Subcutaneous adipose tissue (tissue), 4 donors: Measurements from ENCODE around the gene MRPL12. TPM values are rescaled to one million over a fixed set of nuclear protein-coding genes. Genes with fewer than 3 reads are reported as not detected.

ENCODE experiments used
- CTCF ChIP-seq: fragments of 450-650 bp; IDR thresholded peaks from one replicate; pipeline ENCODE4 v1.5.1; 2016; ENCODE audit warnings: low read depth, mild to moderate bottlenecking, control low read depth, antibody characterized with exemption, moderate library complexity
- total RNA-seq, 4 donors: library from RNA; depleted of rRNA; stranded (reverse); fragments of >200 nt; gene quantifications; one replicate each; pipeline ENCODE4 v1.1.0, GENCODE V29; 2016

Gene MRPL12
- total RNA-seq, 4 donors from 2014 or later, result 23.8 to 52.0 (median 29.0) TPM

DNA sequence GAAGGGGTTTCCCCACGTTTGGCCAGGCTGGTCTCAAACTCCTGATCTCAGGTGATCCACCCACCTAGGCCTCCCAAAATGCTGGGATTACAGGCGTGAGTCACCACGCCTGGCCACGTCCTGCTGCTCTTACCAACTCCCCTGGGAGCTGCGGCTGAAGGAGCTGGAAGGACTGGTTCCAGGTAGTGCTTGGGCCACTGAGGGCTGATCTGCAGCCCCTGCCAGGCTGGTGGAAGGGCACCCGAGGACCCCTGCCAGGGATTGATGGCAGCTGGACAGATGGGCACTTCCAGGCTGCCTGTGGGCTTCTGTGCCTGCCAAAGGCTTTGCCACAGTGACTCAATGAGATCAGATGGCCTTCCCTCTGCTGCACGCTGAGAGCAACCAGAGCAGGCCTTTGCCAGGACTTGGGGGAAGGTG is 39.1 kb upstream of the MRPL12 start:
- no peak for TF ChIP-seq CTCF

DNA sequence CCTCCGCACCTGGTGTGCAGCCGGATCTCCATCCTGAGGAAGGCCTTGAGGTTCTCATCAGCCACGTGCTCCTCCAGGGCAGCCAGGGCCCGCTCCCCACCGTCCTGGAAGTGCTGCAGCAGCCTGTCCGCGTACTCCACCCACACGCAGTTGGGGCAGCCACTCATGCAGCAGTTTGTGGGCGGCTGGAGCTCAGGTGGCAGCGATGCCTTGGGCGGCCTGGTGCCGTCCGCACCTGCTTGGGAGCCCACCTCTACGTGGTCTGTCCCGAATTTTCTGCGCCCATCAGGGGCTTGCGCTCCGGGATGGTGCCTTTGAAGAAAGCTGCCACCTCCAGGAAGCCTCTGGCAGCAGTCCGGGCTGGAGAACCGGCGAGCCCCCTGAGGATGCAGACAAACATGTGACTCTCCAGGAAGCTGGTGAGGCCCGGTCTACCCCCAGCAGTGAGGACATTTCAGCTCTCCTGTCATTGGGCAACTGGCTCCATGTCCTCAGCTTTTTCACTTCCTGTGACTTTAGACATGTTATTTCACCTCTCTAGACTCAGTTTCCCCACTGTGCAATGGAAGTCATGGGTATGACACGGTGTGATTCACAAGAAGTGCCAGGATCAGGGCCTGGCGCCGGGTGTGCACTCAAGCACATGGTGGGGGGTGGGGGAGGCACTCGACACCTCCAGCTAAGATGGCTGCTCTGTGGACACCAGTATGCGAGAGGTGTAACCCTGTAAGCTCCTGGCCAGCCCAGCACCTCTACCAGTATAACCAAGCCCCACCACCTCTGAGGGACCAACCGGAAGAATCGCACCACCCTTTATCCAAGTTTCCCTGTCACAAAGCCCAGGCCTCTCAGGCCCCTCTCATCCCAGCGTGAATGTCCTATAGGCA is 37.7 kb upstream of the MRPL12 start:
- no peak for TF ChIP-seq CTCF

DNA sequence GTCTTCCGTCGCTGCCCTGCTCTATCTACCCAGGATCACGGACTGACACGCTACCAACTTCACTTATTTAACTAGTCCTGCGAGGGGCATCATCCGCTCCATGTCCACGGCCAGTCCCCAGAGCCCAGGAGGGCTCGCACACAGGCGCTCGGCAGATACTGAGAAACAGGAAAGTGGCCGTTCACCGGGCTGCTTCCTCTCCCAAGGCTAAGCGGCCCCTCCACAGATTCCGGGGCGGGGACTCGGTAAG is 37.1 kb upstream of the MRPL12 start:
- no peak for TF ChIP-seq CTCF

GRCh38 chr17:81666342-81667191 is 36.6 kb upstream of the MRPL12 start, which contains the start of the genes CCDC137 and OXLD1:
Gene CCDC137 (plus strand): TSS chr17:81666737. CDS start chr17:81666767, 30 bp downstream.
Gene OXLD1 (minus strand): TSS chr17:81666605. CDS start chr17:81666577, 28 bp downstream.
- TF ChIP-seq CTCF, result no peak

GRCh38 chr17:81667754-81668153 is 35.4 kb upstream of the MRPL12 start:
- TF ChIP-seq CTCF, result no peak

- no peak for TF ChIP-seq CTCF
Measured at GRCh38 chr17:81672504-81672903, 30.7 kb upstream of the MRPL12 start.

- TF ChIP-seq CTCF, result no peak
Measured at GRCh38 chr17:81672954-81673353, 30.2 kb upstream of the MRPL12 start.
